NCI-H1417 (cell line): Measurements from ENCODE around the gene S100A7.
"Not testable (repeated sequence)": the region's sequence is repeated elsewhere in the genome, so short reads cannot be mapped to it uniquely, and the experiment has no call there.

Source experiments
- DNase-seq, 3 experiments: peaks; one replicate each; lab custom pipeline; 2025; lab: John Stamatoyannopoulos, UW

Gene S100A7

GRCh38 chr1:153476491-153477093 is 16.1 kb upstream of the S100A7 start:
- DNase-seq = no peak

- DNase-seq = no peak
These were observed 14.8 kb upstream of the S100A7 start for GRCh38 chr1:153475282-153475681.

DNA sequence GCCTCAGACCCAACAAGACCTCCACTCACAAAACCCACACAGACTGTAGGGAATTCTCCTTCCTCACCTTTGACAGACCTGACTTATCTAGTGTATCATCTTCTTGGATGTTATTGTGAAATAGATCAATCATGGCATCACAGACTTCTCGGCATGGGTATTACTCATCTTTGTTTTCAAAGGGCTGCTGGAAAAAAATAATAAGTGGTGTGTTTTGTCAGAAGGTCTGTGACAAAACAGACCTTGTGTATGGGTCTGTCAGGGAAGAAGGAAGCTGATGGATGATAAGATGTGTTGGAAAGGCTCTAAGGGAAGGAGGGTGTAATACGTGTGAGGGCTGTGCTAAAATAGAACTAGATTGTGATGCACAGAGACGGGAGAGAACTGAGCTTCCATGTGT is 13.9 kb upstream of the S100A7 start:
- DNase-seq = no peak

DNA sequence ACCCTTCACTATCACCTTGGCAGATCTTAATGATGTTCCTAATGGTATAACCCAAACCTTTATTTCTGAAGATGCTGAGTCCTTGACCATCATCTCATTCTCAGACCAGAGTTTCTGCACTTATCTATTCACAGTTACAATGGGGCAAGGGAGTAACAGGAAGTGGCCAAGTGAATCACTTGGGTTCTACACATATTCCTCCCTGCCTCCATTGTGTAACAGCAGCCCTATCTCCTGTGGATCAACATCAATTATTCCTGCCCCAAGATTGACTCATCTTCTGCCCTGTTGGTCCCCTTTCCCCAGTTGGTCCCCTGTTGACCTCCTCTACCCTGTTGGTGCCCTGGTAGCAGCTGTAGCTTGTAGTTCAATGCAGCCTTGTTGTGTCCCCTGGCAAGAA is 10.3 kb upstream of the S100A7 start:
- no peak for DNase-seq

GRCh38 chr1:153466908-153467307 is 6.5 kb upstream of the S100A7 start:
- DNase-seq = no peak

- peak in 1 of 3 experiments; percentile 43 for DNase-seq
These were observed 5.6 kb upstream of the S100A7 start for GRCh38 chr1:153465811-153466636.

DNA sequence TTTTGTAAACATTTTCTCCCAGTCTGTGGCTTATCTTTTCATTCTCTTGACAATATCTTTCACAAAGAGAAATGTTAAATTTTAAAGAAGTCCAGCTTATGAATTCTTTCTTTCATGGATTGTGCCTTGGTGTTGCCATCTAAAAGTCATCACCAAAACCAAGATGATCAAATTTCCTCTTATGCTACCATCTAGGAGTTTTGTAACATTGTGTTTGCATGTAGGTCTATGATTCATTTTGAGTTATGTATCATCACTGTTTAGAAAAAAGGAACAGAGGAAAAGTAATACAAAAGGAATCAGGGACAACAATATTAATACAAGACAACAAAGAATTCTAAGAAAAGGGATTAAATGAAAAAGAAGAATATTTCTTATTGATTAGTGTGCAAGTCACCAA is 2.3 kb upstream of the S100A7 start:
- DNase-seq = not testable (repeated sequence)

- no peak for DNase-seq
These were observed 796 bp downstream of the S100A7 start for GRCh38 chr1:153459655-153460054.

GRCh38 chr1:153456396-153456795 is 4.1 kb downstream of the S100A7 start:
- DNase-seq = no peak

GRCh38 chr1:153448851-153449250 is 11.6 kb downstream of the S100A7 start:
- not testable (repeated sequence) for DNase-seq

- DNase-seq = no peak
These were observed 12.8 kb downstream of the S100A7 start for GRCh38 chr1:153447498-153448170.

DNA sequence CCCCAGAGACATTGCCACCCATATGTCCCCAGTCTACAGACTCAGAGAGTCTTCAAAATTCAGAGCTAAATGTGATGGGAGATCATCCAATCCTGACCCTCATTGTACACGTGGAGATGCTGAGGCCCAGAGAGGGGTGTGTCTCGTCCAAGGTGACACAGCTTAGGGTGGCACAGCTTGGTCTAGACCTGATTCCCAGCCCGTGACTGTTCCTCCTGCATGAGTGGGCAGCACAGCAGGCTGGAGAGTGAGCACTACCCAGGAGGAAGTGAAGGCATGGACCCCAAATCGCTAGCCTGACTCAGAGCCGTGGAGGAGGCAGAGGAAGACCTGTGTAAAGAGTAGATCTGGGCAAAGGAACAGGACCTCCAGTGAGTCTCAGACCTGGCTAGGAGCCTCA is 16.4 kb downstream of the S100A7 start:
- DNase-seq = no peak

DNA sequence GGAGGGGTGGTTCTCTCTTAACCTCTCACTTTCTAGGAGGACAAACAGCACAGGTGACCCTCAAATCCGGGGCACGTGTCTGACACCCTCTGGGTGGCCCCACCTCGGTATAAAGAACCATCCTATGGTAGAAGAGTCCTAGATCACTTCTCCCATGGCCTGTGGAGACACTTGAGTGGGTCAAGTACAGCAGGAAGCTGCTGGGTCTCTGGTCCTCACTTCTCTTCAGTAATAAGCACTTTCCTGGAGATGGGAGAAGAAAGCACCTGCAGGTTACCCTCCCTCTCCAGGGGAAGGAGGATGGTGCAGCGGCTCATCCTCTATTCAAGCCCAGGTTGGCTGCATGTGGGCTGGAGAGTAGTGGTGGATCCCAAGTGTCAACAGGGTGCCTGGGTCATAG is 17.0 kb downstream of the S100A7 start:
- no peak for DNase-seq

GRCh38 chr1:153441238-153441755 is 19.2 kb downstream of the S100A7 start:
- DNase-seq = peak; percentile 42 to 82 (median 46)

DNA sequence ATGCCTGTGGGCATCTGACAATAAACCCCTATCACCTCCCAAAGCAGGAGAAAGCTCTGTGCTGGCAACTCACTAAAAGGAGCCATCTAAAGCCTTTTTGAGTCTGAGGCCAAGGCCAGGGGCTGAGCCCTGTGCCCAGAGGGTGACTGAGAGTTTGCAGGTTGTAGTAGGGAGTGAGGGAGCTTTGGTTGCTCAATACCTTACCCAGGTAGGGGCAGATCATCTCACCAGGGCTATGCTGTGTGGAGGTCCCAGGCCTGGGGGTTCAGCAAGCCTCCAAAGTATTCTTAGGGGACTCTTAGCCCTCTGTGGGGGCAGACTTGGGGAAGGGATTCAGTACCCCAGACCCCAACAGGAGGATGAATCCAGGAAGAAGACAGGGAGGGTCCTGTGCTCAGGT is 21.2 kb downstream of the S100A7 start:
- DNase-seq = no peak

DNA sequence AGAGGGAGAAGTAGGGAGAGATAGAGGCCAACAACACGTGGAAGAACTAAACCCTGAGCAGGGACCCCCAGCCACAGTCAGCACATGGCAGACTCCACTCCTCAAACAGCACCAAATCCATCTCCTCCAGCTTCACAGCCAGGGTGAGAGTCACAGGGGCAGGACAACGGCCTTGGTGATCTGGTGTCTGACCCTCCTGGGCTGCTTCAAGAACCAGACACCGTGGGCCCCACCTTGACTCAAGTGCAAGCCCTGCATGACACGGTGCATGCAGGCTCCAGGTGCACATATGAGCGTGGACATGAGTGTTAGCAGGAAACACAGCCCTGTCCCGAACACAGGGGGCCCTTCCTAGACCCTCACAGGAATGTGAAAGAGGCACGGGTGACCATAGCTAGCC is 21.9 kb downstream of the S100A7 start:
- DNase-seq = no peak

- no peak for DNase-seq
These were observed 23.2 kb downstream of the S100A7 start for GRCh38 chr1:153437236-153437635.

- DNase-seq = no peak
These were observed 25.6 kb downstream of the S100A7 start for GRCh38 chr1:153434746-153435455.

DNA sequence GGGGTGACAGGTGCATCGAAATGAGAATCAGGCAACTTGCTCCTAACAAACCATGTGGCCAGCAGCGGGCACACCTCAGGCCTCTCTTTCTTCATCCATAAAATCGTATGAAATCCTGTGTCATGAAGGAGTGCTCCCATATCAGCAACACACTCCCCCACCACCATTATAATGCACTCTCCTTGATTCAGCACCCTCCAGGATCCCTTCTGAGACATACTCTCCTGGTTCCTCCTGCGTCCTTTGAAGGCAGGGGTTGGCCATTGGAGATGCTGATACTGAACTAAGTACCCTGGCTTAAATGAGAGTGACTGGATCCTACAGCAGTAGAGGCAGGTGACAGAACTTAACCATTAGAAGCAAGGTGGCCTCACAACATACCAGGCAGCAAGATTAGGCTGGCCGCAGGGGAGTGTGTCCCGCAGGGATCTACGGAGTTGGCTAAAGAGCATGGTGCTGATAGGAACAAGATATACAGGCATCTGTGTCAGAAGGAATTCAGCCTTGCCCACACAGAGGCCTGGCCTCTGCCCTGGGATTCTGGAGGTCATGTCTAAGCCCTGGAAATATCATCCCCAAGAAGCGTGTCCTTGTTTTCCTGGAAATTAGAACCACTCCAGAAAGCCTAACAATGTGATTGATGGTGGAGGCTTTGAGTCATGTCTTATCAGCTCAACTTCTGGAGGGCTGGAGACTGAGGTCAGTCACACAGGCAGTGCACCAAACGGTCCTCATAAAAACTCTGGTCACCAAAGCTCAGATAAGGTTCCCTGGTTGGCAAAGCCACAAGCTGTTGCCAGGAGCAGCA is 27.4 kb downstream of the S100A7 start:
- DNase-seq = no peak

GRCh38 chr1:153431928-153432327 is 28.5 kb downstream of the S100A7 start:
- DNase-seq = peak in 1 of 3 experiments; percentile 11

GRCh38 chr1:153431427-153431826 is 29.0 kb downstream of the S100A7 start:
- peak in 1 of 3 experiments; percentile 34 for DNase-seq
